Body of pancreas (tissue), 4 donors: Measurements from ENCODE around the gene RXRA. TPM values are rescaled to one million over a fixed set of nuclear protein-coding genes. Genes with fewer than 3 reads are reported as not detected.

Experiments
- ATAC-seq: fragments of 150-250 bp; one replicate; pipeline ENCODE4 v1.9.1; 2016
- DNase-seq, 4 donors: peaks; one replicate each; pipeline ENCODE4 v3.0.0-alpha.2; 2019
- H3K27ac ChIP-seq, 4 donors: fragments of 200-600 bp; sonication (generic); 1 replicate in 3 of 4; 2 replicates in 1 of 4; pipeline versions ENCODE4 v1.5.1 to v1.6.1; 2016 to 2019; ENCODE audit warnings: mild to moderate bottlenecking in 1 of 4, mixed read lengths in 1 of 4, moderate library complexity in 1 of 4
- H3K27me3 ChIP-seq, 2 donors: fragments of 200-600 bp; sonication (generic); one replicate each; pipeline ENCODE4 v1.6.0; 2016; ENCODE audit warnings: mild to moderate bottlenecking in 1 of 2
- H3K36me3 ChIP-seq, 2 donors: fragments of 200-600 bp; sonication (generic); replicated peaks in 1 of 2; 2 replicates each; pipeline ENCODE4 v1.5.1; 2016; ENCODE audit warnings: low read depth in 2 of 2; ENCODE audit not compliant: insufficient read depth in 1 of 2
- H3K4me1 ChIP-seq: fragments of 200-600 bp; sonication (generic); one replicate; pipeline ENCODE4 v1.6.0; 2016
- H3K4me3 ChIP-seq, 2 donors: fragments of 200-600 bp; sonication (generic); 1 replicate in 1 of 2; 2 replicates in 1 of 2; pipeline ENCODE4 v1.5.1; 2016 to 2019
- H3K9me3 ChIP-seq, 3 donors: fragments of 200-600 bp; sonication (generic); 1 replicate in 2 of 3; 2 replicates in 1 of 3; pipeline ENCODE4 v1.5.1; 2016
- POLR2A ChIP-seq, 3 donors: fragments of 450-650 bp; IDR thresholded peaks; one replicate each; pipeline ENCODE4 v1.6.1; 2016; ENCODE audit warnings: antibody characterized with exemption in 3 of 3, mild to moderate bottlenecking in 2 of 3
- WGBS, 2 donors: methylation state at CpG; one replicate each; pipeline ENCODE4 v1.1.5; 2017; 5-methylcytosine and 5-hydroxymethylcytosine counted together
- intact Hi-C: fragments of 100-400 bp; cut with DNase I; formaldehyde crosslinking; loops from one replicate; pipeline ENCODE4 v1.15.1; 2023
- total RNA-seq, 2 donors: library from RNA; depleted of rRNA; stranded (reverse); fragments of >200 nt; gene quantifications; one replicate each; pipeline ENCODE4 v1.1.0, GENCODE V29; 2016
- TF ChIP-seq, protein P1 (sequence below), 7 experiments: fragments of 450-650 bp in 4 of 7; fragments of 200-600 bp in 3 of 7; sonication (generic) in 3 of 7; IDR thresholded peaks; one replicate each; pipeline ENCODE4 v1.5.1; 2016 to 2019; ENCODE audit warnings: antibody characterized with exemption in 7 of 7

The RXRA gene
- total RNA-seq, 2 donors from 2014 or later: 31.4 to 41.9 TPM

DNA sequence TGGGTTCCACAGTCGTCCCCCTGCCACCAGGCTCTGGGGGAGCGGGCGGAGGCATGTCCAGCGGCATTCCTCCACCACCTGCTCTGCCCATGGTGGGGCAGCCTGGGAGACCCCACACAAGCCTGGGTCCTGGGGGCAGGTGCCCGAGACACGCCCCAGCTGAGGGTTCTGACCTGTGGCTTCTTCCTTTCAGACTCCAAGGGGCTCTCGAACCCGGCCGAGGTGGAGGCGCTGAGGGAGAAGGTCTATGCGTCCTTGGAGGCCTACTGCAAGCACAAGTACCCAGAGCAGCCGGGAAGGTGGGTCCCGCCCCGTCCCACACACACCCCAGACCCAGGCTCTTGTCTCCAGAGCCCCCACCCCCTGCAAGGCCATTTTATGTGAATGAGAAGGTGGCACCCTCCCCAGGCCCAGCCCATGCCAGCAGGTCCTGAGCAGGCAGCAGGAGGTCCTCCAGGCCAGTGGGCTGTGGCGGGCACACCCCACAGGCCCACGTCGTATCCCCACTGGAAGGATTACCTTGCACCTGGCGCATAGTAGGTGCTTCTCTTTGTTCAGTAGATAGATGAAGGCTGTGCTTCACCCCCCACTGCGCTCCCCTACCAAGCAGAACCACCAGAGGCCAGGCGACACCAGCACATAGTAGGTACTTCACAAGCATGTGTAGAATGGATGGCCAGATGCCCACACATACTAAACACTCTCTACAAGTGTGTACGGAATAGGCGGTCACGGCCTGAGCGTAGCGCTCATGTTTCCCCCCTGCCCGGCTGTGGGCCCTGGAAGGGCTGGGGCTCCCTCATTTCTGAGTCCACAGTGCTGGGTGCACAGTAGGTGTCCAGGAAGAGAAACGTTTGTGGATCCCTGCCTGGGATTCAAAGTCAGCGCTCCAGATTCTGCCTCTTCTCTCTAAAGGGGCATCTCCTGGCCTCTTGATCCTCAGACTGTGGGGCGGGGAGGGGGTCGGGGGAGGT lies 107.9 kb downstream of the RXRA start:
- intact Hi-C loops: no loop called here
- H3K36me3 ChIP-seq: peaks cover 0 to under 1% of the 10 kb centered on the region in 2 donors
- peaks cover 45% of the 10 kb centered on the region for H3K4me1 ChIP-seq
- H3K4me3 ChIP-seq: no peak overlapping the region
- WGBS, 2 donors: 50 to 64% methylated on average over 2 to 25 of the region's 30 CpGs
- ATAC-seq: peak; percentile 1
- no peaks in the 10 kb centered on the region for H3K27me3 ChIP-seq
- peak in 1 of 4 donors; percentile 36 for DNase-seq
- peak overlapping the region; percentile 88 to 92 (median 90) for H3K27ac ChIP-seq
- TF ChIP-seq, protein P1, sequence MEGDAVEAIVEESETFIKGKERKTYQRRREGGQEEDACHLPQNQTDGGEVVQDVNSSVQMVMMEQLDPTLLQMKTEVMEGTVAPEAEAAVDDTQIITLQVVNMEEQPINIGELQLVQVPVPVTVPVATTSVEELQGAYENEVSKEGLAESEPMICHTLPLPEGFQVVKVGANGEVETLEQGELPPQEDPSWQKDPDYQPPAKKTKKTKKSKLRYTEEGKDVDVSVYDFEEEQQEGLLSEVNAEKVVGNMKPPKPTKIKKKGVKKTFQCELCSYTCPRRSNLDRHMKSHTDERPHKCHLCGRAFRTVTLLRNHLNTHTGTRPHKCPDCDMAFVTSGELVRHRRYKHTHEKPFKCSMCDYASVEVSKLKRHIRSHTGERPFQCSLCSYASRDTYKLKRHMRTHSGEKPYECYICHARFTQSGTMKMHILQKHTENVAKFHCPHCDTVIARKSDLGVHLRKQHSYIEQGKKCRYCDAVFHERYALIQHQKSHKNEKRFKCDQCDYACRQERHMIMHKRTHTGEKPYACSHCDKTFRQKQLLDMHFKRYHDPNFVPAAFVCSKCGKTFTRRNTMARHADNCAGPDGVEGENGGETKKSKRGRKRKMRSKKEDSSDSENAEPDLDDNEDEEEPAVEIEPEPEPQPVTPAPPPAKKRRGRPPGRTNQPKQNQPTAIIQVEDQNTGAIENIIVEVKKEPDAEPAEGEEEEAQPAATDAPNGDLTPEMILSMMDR (IDR thresholded peaks at IDR 0.05): no peak
- no peak for TF ChIP-seq POLR2A (IDR thresholded peaks at IDR 0.05)
- H3K9me3 ChIP-seq: no peaks in the 10 kb centered on the region

DNA sequence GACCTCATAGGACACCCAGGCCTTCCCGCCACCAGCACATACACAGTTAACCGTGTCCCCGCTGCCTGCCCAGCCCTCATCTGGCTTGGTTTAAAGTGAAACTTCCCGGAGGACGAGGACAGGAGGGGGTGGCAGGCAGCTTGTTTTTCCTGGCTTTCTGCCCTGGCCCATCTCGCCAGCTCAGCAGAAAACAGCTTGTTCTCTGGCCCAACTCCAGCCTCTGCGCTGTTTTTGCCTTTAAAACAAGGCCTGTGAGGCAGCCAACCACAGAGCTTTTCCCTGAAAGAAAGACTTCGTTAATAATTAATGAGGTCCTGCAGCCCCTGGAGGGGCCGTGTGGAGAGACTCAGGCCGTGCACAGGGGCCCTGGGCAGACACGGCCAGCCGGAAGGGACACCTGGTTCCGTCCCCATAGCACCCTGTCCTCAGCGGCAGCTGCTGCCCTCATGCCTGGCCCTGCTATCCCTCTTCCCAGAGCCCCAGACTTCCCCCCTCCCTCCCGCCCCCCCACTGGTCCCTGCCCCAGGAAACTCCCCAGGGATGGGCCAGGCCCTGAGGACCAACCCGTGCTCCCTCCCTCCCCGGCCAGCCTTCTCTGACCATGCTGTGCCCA lies 108.7 kb downstream of the RXRA start:
- H3K9me3 ChIP-seq: no peaks in the 10 kb centered on the region
- H3K4me1 ChIP-seq: peaks cover 45% of the 10 kb centered on the region
- ATAC-seq (peak; percentile 93), DNase-seq (peak; percentile 99 to 100 (median 100))
- intact Hi-C loops: no loop called here
- TF ChIP-seq, protein P1 (IDR thresholded peaks at IDR 0.05): peak in 1 of 7 experiments; percentile 15
- TF ChIP-seq POLR2A (IDR thresholded peaks at IDR 0.05): no peak
- 6 to 8% methylated on average over 10 to 17 of the region's 17 CpGs for WGBS, 2 donors
- no peaks in the 10 kb centered on the region for H3K27me3 ChIP-seq
- H3K36me3 ChIP-seq: no peaks in the 10 kb centered on the region
- no peak overlapping the region for H3K4me3 ChIP-seq
- H3K27ac ChIP-seq: peak overlapping the region; percentile 88 to 92 (median 90)

DNA sequence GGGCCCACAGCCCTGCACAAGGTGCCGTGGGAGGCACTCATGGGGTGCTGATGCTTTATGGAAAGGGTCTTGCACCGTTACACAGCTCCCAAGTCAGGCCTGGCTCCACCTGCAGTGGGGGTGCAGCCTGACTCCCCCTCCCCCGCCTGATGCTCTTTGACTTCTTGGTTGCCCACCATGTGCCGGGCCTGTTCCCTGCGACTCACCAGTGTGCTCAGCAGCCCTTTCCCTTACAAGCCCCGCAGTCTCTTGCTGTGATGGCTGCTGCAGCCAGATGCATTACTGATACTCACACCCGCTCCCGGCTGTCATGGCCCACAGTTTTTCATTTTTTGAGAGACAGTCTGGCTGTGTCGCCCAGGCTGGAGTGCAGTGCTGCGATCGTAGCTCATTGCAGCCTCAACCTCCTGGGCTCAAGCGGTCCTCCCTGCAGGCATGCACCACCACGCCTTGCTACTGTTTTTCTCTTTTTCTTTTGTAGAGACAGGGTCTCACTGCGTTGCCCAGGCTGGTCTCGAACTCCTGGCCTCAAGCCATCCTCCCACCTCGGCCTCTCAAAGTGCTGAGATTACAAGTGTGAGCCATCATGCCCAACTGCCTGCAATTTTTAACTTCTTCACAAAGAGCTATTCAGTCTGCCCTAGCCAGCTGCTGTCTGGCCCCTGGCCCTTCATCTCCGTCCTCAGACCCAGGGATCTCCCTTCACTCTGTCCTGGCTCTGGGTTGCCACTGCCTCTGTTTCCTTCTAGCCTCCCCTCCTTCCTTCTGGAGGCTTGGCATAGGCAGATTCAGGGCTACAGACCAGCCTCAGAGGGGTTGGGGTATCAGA lies 109.5 kb downstream of the RXRA start:
- intact Hi-C loops: no loop called here
- Histone ChIP-seq H3K9me3 (no peaks in the 10 kb centered on the region), H3K4me1 (peaks cover 45% of the 10 kb centered on the region), H3K36me3 (no peaks in the 10 kb centered on the region), H3K4me3 (no peak overlapping the region), H3K27ac (peak overlapping the region; percentile 46 to 92 (median 90)), H3K27me3 (no peaks in the 10 kb centered on the region)
- WGBS, 2 donors: 60 to 67% methylated on average over 14 to 17 of the region's 17 CpGs
- ATAC-seq (no peak), DNase-seq (no peak)
- no peak for TF ChIP-seq POLR2A (IDR thresholded peaks at IDR 0.05)
- TF ChIP-seq, protein P1 (IDR thresholded peaks at IDR 0.05): no peak

DNA sequence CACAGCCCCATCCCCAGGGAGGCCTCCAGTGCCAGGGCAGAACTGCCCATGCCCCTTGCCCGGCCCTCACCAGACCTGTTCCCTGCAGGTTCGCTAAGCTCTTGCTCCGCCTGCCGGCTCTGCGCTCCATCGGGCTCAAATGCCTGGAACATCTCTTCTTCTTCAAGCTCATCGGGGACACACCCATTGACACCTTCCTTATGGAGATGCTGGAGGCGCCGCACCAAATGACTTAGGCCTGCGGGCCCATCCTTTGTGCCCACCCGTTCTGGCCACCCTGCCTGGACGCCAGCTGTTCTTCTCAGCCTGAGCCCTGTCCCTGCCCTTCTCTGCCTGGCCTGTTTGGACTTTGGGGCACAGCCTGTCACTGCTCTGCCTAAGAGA lies 110.1 kb downstream of the RXRA start:
- intact Hi-C loops: no loop called here
- peaks cover 45% of the 10 kb centered on the region for H3K4me1 ChIP-seq

More for the DNA sequence above, 110.1 kb downstream of the RXRA start:
- Histone ChIP-seq H3K36me3 (no peaks in the 10 kb centered on the region), H3K27ac (peak overlapping the region in 3 of 4 donors; percentile 88 to 92 (median 91)), H3K4me3 (no peak overlapping the region), H3K9me3 (no peaks in the 10 kb centered on the region), H3K27me3 (no peaks in the 10 kb centered on the region)
- no peak for ATAC-seq
- 81 to 84% methylated on average over 12 of the region's 12 CpGs for WGBS, 2 donors
- DNase-seq: no peak
- TF ChIP-seq POLR2A (IDR thresholded peaks at IDR 0.05): no peak
- TF ChIP-seq, protein P1 (IDR thresholded peaks at IDR 0.05): no peak
